ENCODE results near the gene ASB2.

The ASB2 gene

GRCh38 chr14:93935213-93935612 is 41.2 kb downstream of the ASB2 start:
- Histone ChIP-seq H3K27me3 (ENCODE audit: control insufficient read depth, insufficient read depth, low read length) (peaks cover 34% of the 10 kb centered on the region), H3K36me3 (ENCODE audit: control insufficient read depth, insufficient read depth, low read length) (no peaks in the 10 kb centered on the region), H3K4me1 (ENCODE audit: control insufficient read depth, insufficient read depth, low read length) (no peaks in the 10 kb centered on the region), H3K27ac (ENCODE audit: low read depth, low read length) (no peak overlapping the region), H3K4me3 (ENCODE audit: low read depth, low read length) (no peak overlapping the region), H3K9me3 (ENCODE audit: control insufficient read depth, insufficient read depth, low read depth, low read length) (no peaks in the 10 kb centered on the region), H3K9ac (ENCODE audit: low read length) (no peak overlapping the region)

- Histone ChIP-seq H3K27ac (ENCODE audit: low read depth, low read length) (no peak overlapping the region), H3K36me3 (ENCODE audit: control insufficient read depth, insufficient read depth, low read length) (no peaks in the 10 kb centered on the region), H3K9ac (ENCODE audit: low read length) (no peak overlapping the region), H3K9me3 (ENCODE audit: control insufficient read depth, insufficient read depth, low read depth, low read length) (no peaks in the 10 kb centered on the region), H3K4me3 (ENCODE audit: low read depth, low read length) (no peak overlapping the region), H3K27me3 (ENCODE audit: control insufficient read depth, insufficient read depth, low read length) (peaks cover 11% of the 10 kb centered on the region), H3K4me1 (ENCODE audit: control insufficient read depth, insufficient read depth, low read length) (no peaks in the 10 kb centered on the region)
Measured at GRCh38 chr14:93932642-93933041, 43.7 kb downstream of the ASB2 start.

- peaks cover 2% of the 10 kb centered on the region; the same call in 1 of the 2 replicates for H3K27me3 ChIP-seq (ENCODE audit: control insufficient read depth, insufficient read depth, low read length)
- H3K9me3 ChIP-seq (ENCODE audit: control insufficient read depth, insufficient read depth, low read depth, low read length), result no peaks in the 10 kb centered on the region
- no peak overlapping the region for H3K27ac ChIP-seq (ENCODE audit: low read depth, low read length)
- H3K9ac ChIP-seq (ENCODE audit: low read length), result no peak overlapping the region
- H3K36me3 ChIP-seq (ENCODE audit: control insufficient read depth, insufficient read depth, low read length), result no peaks in the 10 kb centered on the region
- no peaks in the 10 kb centered on the region for H3K4me1 ChIP-seq (ENCODE audit: control insufficient read depth, insufficient read depth, low read length)
- no peak overlapping the region for H3K4me3 ChIP-seq (ENCODE audit: low read depth, low read length)
Measured at GRCh38 chr14:93930989-93931307, 45.4 kb downstream of the ASB2 start.

- Histone ChIP-seq H3K4me3 (ENCODE audit: low read depth, low read length) (no peak overlapping the region), H3K27me3 (ENCODE audit: control insufficient read depth, insufficient read depth, low read length) (peaks cover under 1% of the 10 kb centered on the region; the same call in 1 of the 2 replicates), H3K9ac (ENCODE audit: low read length) (no peak overlapping the region), H3K27ac (ENCODE audit: low read depth, low read length) (no peak overlapping the region), H3K4me1 (ENCODE audit: control insufficient read depth, insufficient read depth, low read length) (no peaks in the 10 kb centered on the region), H3K36me3 (ENCODE audit: control insufficient read depth, insufficient read depth, low read length) (no peaks in the 10 kb centered on the region), H3K9me3 (ENCODE audit: control insufficient read depth, insufficient read depth, low read depth, low read length) (no peaks in the 10 kb centered on the region)
Measured at GRCh38 chr14:93930296-93930988, 45.9 kb downstream of the ASB2 start.

- no peaks in the 10 kb centered on the region for H3K9me3 ChIP-seq (ENCODE audit: control insufficient read depth, insufficient read depth, low read depth, low read length)
- H3K36me3 ChIP-seq (ENCODE audit: control insufficient read depth, insufficient read depth, low read length), result no peaks in the 10 kb centered on the region
- H3K9ac ChIP-seq (ENCODE audit: low read length), result no peak overlapping the region
- H3K27ac ChIP-seq (ENCODE audit: low read depth, low read length), result no peak overlapping the region
- no peaks in the 10 kb centered on the region; the same call in 1 of the 2 replicates for H3K27me3 ChIP-seq (ENCODE audit: control insufficient read depth, insufficient read depth, low read length)
- no peaks in the 10 kb centered on the region for H3K4me1 ChIP-seq (ENCODE audit: control insufficient read depth, insufficient read depth, low read length)
- H3K4me3 ChIP-seq (ENCODE audit: low read depth, low read length), result no peak overlapping the region
Measured at GRCh38 chr14:93929657-93930056, 46.7 kb downstream of the ASB2 start.

GRCh38 chr14:93929048-93929535 is 47.3 kb downstream of the ASB2 start:
- Histone ChIP-seq H3K27me3 (ENCODE audit: control insufficient read depth, insufficient read depth, low read length) (no peaks in the 10 kb centered on the region; the same call in 1 of the 2 replicates), H3K27ac (ENCODE audit: low read depth, low read length) (no peak overlapping the region), H3K4me3 (ENCODE audit: low read depth, low read length) (no peak overlapping the region)

GRCh38 chr14:93928184-93929047 is 48.0 kb downstream of the ASB2 start:
- no peaks in the 10 kb centered on the region for H3K36me3 ChIP-seq (ENCODE audit: control insufficient read depth, insufficient read depth, low read length)
- no peak overlapping the region for H3K27ac ChIP-seq (ENCODE audit: low read depth, low read length)
- H3K27me3 ChIP-seq (ENCODE audit: control insufficient read depth, insufficient read depth, low read length), result no peaks in the 10 kb centered on the region
- no peak overlapping the region for H3K9ac ChIP-seq (ENCODE audit: low read length)
- no peaks in the 10 kb centered on the region for H3K9me3 ChIP-seq (ENCODE audit: control insufficient read depth, insufficient read depth, low read depth, low read length)
- H3K4me3 ChIP-seq (ENCODE audit: low read depth, low read length), result no peak overlapping the region
- H3K4me1 ChIP-seq (ENCODE audit: control insufficient read depth, insufficient read depth, low read length), result no peaks in the 10 kb centered on the region; the same call in 1 of the 2 replicates

More at GRCh38 chr14:93929048-93929535, 47.3 kb downstream of the ASB2 start:
- no peaks in the 10 kb centered on the region for H3K36me3 ChIP-seq (ENCODE audit: control insufficient read depth, insufficient read depth, low read length)
- H3K9ac ChIP-seq (ENCODE audit: low read length), result no peak overlapping the region
- H3K9me3 ChIP-seq (ENCODE audit: control insufficient read depth, insufficient read depth, low read depth, low read length), result no peaks in the 10 kb centered on the region
- H3K4me1 ChIP-seq (ENCODE audit: control insufficient read depth, insufficient read depth, low read length), result no peaks in the 10 kb centered on the region

- Histone ChIP-seq H3K4me1 (ENCODE audit: control insufficient read depth, insufficient read depth, low read length) (no peaks in the 10 kb centered on the region; the same call in 1 of the 2 replicates), H3K9me3 (ENCODE audit: control insufficient read depth, insufficient read depth, low read depth, low read length) (no peaks in the 10 kb centered on the region), H3K4me3 (ENCODE audit: low read depth, low read length) (no peak overlapping the region), H3K27ac (ENCODE audit: low read depth, low read length) (no peak overlapping the region), H3K9ac (ENCODE audit: low read length) (no peak overlapping the region), H3K27me3 (ENCODE audit: control insufficient read depth, insufficient read depth, low read length) (no peaks in the 10 kb centered on the region), H3K36me3 (ENCODE audit: control insufficient read depth, insufficient read depth, low read length) (no peaks in the 10 kb centered on the region)
Measured at GRCh38 chr14:93927800-93928145, 48.6 kb downstream of the ASB2 start.

GRCh38 chr14:93926873-93927799 is 49.2 kb downstream of the ASB2 start, which contains the start of gene FAM181A:
Gene FAM181A, plus strand, starts transcription at chr14:93927344. Its CDS starts 942 bp downstream, at chr14:93928286.
- Histone ChIP-seq H3K36me3 (ENCODE audit: control insufficient read depth, insufficient read depth, low read length) (no peaks in the 10 kb centered on the region), H3K9ac (ENCODE audit: low read length) (no peak within 1 kb of the TSS), H3K4me1 (ENCODE audit: control insufficient read depth, insufficient read depth, low read length) (no peaks in the 10 kb centered on the region; the same call in 1 of the 2 replicates), H3K9me3 (ENCODE audit: control insufficient read depth, insufficient read depth, low read depth, low read length) (no peaks in the 10 kb centered on the region), H3K4me3 (ENCODE audit: low read depth, low read length) (no peak within 1 kb of the TSS), H3K27ac (ENCODE audit: low read depth, low read length) (no peak within 1 kb of the TSS), H3K27me3 (ENCODE audit: control insufficient read depth, insufficient read depth, low read length) (no peaks in the 10 kb centered on the region)

GRCh38 chr14:93926245-93926872 is 50.0 kb downstream of the ASB2 start:
- Histone ChIP-seq H3K4me3 (ENCODE audit: low read depth, low read length) (no peak overlapping the region), H3K36me3 (ENCODE audit: control insufficient read depth, insufficient read depth, low read length) (no peaks in the 10 kb centered on the region)

More at GRCh38 chr14:93926245-93926872, 50.0 kb downstream of the ASB2 start:
- H3K27me3 ChIP-seq (ENCODE audit: control insufficient read depth, insufficient read depth, low read length), result no peaks in the 10 kb centered on the region
- H3K9me3 ChIP-seq (ENCODE audit: control insufficient read depth, insufficient read depth, low read depth, low read length), result no peaks in the 10 kb centered on the region
- H3K9ac ChIP-seq (ENCODE audit: low read length), result no peak overlapping the region
- no peaks in the 10 kb centered on the region; the same call in 1 of the 2 replicates for H3K4me1 ChIP-seq (ENCODE audit: control insufficient read depth, insufficient read depth, low read length)
- no peak overlapping the region for H3K27ac ChIP-seq (ENCODE audit: low read depth, low read length)

Measured in HUES6 (cell line).